ENCODE measurements around the gene RAP1GAP2.
A peak's percentile ranks its signal among the peaks of the same experiment; 100 is the strongest.

RAP1GAP2 gene

GRCh38 chr17:2786176-2786881 is 9.9 kb upstream of the RAP1GAP2 start:
- peak; percentile 78 for DNase-seq (ENCODE audit: low spot score)

- DNase-seq (ENCODE audit: low spot score), result no peak
Observed at GRCh38 chr17:2789700-2790099, 6.5 kb upstream of the RAP1GAP2 start.

- DNase-seq (ENCODE audit: low spot score), result peak; percentile 88
Observed at GRCh38 chr17:2792366-2793169, 3.7 kb upstream of the RAP1GAP2 start.

- no peak for DNase-seq (ENCODE audit: low spot score)
Observed at GRCh38 chr17:2794111-2794803, 2.0 kb upstream of the RAP1GAP2 start.

- DNase-seq (ENCODE audit: low spot score), result no peak
Observed at GRCh38 chr17:2795441-2796163, 636 bp upstream of the RAP1GAP2 start.

- DNase-seq (ENCODE audit: low spot score), result no peak
Observed at GRCh38 chr17:2797226-2797625, 988 bp downstream of the RAP1GAP2 start.

GRCh38 chr17:2797637-2798036 is 1.4 kb downstream of the RAP1GAP2 start:
- DNase-seq (ENCODE audit: low spot score), result no peak

- no peak for DNase-seq (ENCODE audit: low spot score)
Observed at GRCh38 chr17:2798188-2798587, 1.9 kb downstream of the RAP1GAP2 start.

- DNase-seq (ENCODE audit: low spot score), result peak; percentile 49
Observed at GRCh38 chr17:2798678-2799077, 2.4 kb downstream of the RAP1GAP2 start.

GRCh38 chr17:2799653-2800052 is 3.4 kb downstream of the RAP1GAP2 start:
- DNase-seq (ENCODE audit: low spot score), result no peak

- DNase-seq (ENCODE audit: low spot score), result no peak
Observed at GRCh38 chr17:2800367-2800766, 4.1 kb downstream of the RAP1GAP2 start.

- no peak for DNase-seq (ENCODE audit: low spot score)
Observed at GRCh38 chr17:2801841-2802240, 5.6 kb downstream of the RAP1GAP2 start.

GRCh38 chr17:2802574-2802973 is 6.3 kb downstream of the RAP1GAP2 start:
- DNase-seq (ENCODE audit: low spot score), result no peak

- DNase-seq (ENCODE audit: low spot score), result no peak
Observed at GRCh38 chr17:2803386-2803785, 7.1 kb downstream of the RAP1GAP2 start.

- DNase-seq (ENCODE audit: low spot score), result no peak
Observed at GRCh38 chr17:2803971-2804370, 7.7 kb downstream of the RAP1GAP2 start.

- DNase-seq (ENCODE audit: low spot score), result no peak
Observed at GRCh38 chr17:2804912-2805311, 8.7 kb downstream of the RAP1GAP2 start.

- DNase-seq (ENCODE audit: low spot score), result no peak
Observed at GRCh38 chr17:2805961-2806360, 9.7 kb downstream of the RAP1GAP2 start.

GRCh38 chr17:2808367-2809335 is 12.4 kb downstream of the RAP1GAP2 start:
- DNase-seq (ENCODE audit: low spot score), result no peak

GRCh38 chr17:2809337-2809736 is 13.1 kb downstream of the RAP1GAP2 start:
- DNase-seq (ENCODE audit: low spot score), result no peak

GRCh38 chr17:2814049-2814448 is 17.8 kb downstream of the RAP1GAP2 start:
- no peak for DNase-seq (ENCODE audit: low spot score)
